Spleen (tissue), 11 donors: Measurements from ENCODE around the gene TIFAB. TPM values are rescaled to one million over a fixed set of nuclear protein-coding genes. Genes with fewer than 3 reads are reported as not detected.

Experiments used
- DNase-seq: peaks from one replicate; pipeline ENCODE4 v3.0.0-alpha.2; 2020
- H3K27ac ChIP-seq, 8 donors: fragments of 200-600 bp; sonication (generic) in 7 of 8; 1 replicate in 4 of 8; 2 replicates in 4 of 8; pipeline versions ENCODE4 v1.5.0 to v1.8.0; 2016 to 2021; ENCODE audit warnings: inconsistent platforms in 4 of 8, mild to moderate bottlenecking in 4 of 8, moderate library complexity in 1 of 8
- H3K27me3 ChIP-seq, 7 donors: fragments of 200-600 bp; sonication (generic) in 6 of 7; replicated peaks in 1 of 7; 1 replicate in 4 of 7; 2 replicates in 3 of 7; pipeline versions ENCODE4 v1.5.0 to v1.8.0; 2016 to 2021; ENCODE audit warnings: inconsistent platforms in 3 of 7, mild to moderate bottlenecking in 1 of 7
- H3K36me3 ChIP-seq, 6 donors: fragments of 200-600 bp; sonication (generic) in 5 of 6; 1 replicate in 4 of 6; 2 replicates in 2 of 6; pipeline versions ENCODE4 v1.5.0 to v1.8.0; 2016 to 2021; ENCODE audit warnings: inconsistent platforms in 2 of 6
- H3K4me1 ChIP-seq, 6 donors: fragments of 200-600 bp; sonication (generic) in 5 of 6; 1 replicate in 3 of 6; 2 replicates in 3 of 6; pipeline versions ENCODE4 v1.5.0 to v1.8.0; 2016 to 2021; ENCODE audit warnings: inconsistent platforms in 3 of 6
- H3K4me3 ChIP-seq, 8 donors: fragments of 200-600 bp; sonication (generic) in 7 of 8; 1 replicate in 4 of 8; 2 replicates in 4 of 8; pipeline versions ENCODE4 v1.5.0 to v1.8.0; 2016 to 2021; ENCODE audit warnings: inconsistent platforms in 4 of 8, mild to moderate bottlenecking in 4 of 8, moderate library complexity in 2 of 8
- H3K9me3 ChIP-seq, 8 donors: fragments of 200-600 bp; sonication (generic) in 7 of 8; 1 replicate in 4 of 8; 2 replicates in 4 of 8; pipeline versions ENCODE4 v1.5.0 to v1.8.0; 2016 to 2021; ENCODE audit warnings: inconsistent platforms in 4 of 8
- POLR2A ChIP-seq, 3 donors: fragments of 450-650 bp; IDR thresholded peaks; one replicate each; pipeline ENCODE4 v1.5.1; 2017; ENCODE audit warnings: antibody characterized with exemption in 3 of 3, mild to moderate bottlenecking in 1 of 3
- POLR2AphosphoS5 ChIP-seq, 3 donors: sonication (generic); formaldehyde crosslinking; IDR thresholded peaks; one replicate each; pipeline ENCODE4 v1.5.1; 2017; ENCODE audit warnings: antibody characterized with exemption in 3 of 3
- WGBS, 5 donors: extraction: QIAGEN DNeasy Blood & Tissue Kit in 3 of 5; methylation state at CpG; one replicate each; pipeline versions ENCODE4 v1.1.5 to v1.1.7; 2013 to 2018; 5-methylcytosine and 5-hydroxymethylcytosine counted together
- intact Hi-C: fragments of 100-400 bp; cut with DNase I; formaldehyde crosslinking; loops from one replicate; pipeline ENCODE4 v1.15.0; 2023; ENCODE audit warnings: low total_unique reads
- polyA plus RNA-seq, 3 donors: library from polyadenylated mRNA; stranded (reverse); fragments of 200-250 nt; gene quantifications; one replicate each; pipeline ENCODE4 v1.2.1, GENCODE V29; 2013
- total RNA-seq, 7 donors: library from RNA; depleted of rRNA in 3 of 7; stranded (reverse); fragments of >200 nt in 3 of 7; fragmentation: NEBNext Ultra II Directional in 4 of 7; extraction: Animal tissue kit (Norgen Biotek cat#: 25700) in 4 of 7; gene quantifications; one replicate each; pipeline versions ENCODE4 v1.1.0 to v1.2.1, GENCODE V29; 2016 to 2021
- TF ChIP-seq, protein P1 (sequence below), 11 experiments: fragments of 200-600 bp in 7 of 11; fragments of 450-650 bp in 4 of 11; sonication (generic) in 4 of 11; IDR thresholded peaks in 8 of 11; conservative IDR thresholded peaks in 3 of 11; 1 replicate in 7 of 11; 2 replicates in 4 of 11; pipeline versions ENCODE4 v1.4.0 to v1.8.0; 2016 to 2021; ENCODE audit warnings: antibody characterized with exemption in 11 of 11, inconsistent platforms in 4 of 11, mild to moderate bottlenecking in 1 of 11
- donor health status: healthy with polysubstance abuse.
- donor health status: DM: no; HTN: no; CAD: no; lungs with moderate emphysema.
- donor health status: DM: no; HTN: no; CAD: no.
- donor health status: Bipolar disorder and iron deficiency.
- donor health status: healthy.
- donor health status: DM: no; HTN: no; CAD: no.
- donor health status: DM: yes; HTN: yes; CAD: no.

The TIFAB gene
- total and polyA plus RNA-seq, 10 donors, result 0.37 to 4.0 (median 1.1) TPM

DNA sequence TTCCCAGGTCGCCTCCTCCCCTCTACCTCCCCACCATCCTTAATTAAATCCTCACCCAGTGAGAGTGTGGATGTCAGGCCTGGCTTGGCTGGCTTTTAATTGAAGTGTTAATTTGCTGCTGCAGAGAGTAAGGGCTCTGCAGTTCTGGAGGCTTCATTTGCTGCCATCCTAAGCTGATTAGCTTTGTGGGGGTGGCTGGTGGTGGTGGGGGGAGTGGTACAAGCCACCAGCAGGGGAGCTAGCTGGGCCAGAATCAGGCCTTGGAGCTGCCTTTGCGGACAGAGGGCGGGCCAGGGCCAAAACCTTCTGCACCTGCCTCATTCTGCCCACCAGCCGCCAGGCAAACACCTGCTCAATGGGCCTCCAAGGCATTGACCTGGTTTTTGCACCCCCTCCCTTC is 26.8 kb upstream of the TIFAB start:
- 76 to 98% (median 84%) methylated on average over 3 to 4 of the region's 4 CpGs for WGBS, 5 donors
- no peak overlapping the region for H3K27ac ChIP-seq
- intact Hi-C loops, result no loop called here
- DNase-seq, result no peak
- H3K27me3 ChIP-seq, result peaks cover 0 to 45% (median 0%) of the 10 kb centered on the region in 7 donors
- no peaks in the 10 kb centered on the region for H3K36me3 ChIP-seq
- H3K4me3 ChIP-seq, result no peak overlapping the region
- peaks cover 0 to 6% (median 0%) of the 10 kb centered on the region in 6 donors for H3K4me1 ChIP-seq
- TF ChIP-seq, protein P1, sequence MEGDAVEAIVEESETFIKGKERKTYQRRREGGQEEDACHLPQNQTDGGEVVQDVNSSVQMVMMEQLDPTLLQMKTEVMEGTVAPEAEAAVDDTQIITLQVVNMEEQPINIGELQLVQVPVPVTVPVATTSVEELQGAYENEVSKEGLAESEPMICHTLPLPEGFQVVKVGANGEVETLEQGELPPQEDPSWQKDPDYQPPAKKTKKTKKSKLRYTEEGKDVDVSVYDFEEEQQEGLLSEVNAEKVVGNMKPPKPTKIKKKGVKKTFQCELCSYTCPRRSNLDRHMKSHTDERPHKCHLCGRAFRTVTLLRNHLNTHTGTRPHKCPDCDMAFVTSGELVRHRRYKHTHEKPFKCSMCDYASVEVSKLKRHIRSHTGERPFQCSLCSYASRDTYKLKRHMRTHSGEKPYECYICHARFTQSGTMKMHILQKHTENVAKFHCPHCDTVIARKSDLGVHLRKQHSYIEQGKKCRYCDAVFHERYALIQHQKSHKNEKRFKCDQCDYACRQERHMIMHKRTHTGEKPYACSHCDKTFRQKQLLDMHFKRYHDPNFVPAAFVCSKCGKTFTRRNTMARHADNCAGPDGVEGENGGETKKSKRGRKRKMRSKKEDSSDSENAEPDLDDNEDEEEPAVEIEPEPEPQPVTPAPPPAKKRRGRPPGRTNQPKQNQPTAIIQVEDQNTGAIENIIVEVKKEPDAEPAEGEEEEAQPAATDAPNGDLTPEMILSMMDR (IDR thresholded peaks at IDR 0.05 in 8 of 11, conservative IDR thresholded peaks at IDR 0.05 in 3 of 11), result no peak
- no peak for TF ChIP-seq POLR2A (IDR thresholded peaks at IDR 0.05)
- no peak for TF ChIP-seq POLR2AphosphoS5 (IDR thresholded peaks at IDR 0.05)
- no peaks in the 10 kb centered on the region for H3K9me3 ChIP-seq

DNA sequence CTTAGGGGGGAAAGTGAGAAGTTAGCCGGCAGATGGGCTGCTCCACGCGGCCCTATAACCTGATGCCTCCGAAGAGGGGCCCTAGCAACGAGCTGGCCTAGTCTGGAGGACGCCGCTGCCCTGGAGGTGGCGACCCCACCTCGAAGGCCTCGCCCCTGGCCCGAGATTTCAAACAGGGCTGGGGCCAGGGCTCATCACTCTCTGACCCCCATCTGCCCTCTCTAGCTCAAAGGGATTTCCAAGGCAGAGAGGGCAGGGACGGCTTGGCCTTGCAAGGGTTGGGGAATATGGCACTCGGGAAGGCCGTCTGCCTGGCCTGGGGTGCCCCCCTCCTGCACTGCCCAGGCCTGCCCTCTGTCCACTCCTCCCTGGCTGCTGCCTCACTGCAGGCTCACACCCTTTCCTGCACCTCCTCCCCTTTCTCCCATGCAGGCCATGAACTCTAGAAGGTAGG is 25.5 kb upstream of the TIFAB start:
- TF ChIP-seq POLR2AphosphoS5 (IDR thresholded peaks at IDR 0.05), result no peak
- TF ChIP-seq POLR2A (IDR thresholded peaks at IDR 0.05), result no peak
- TF ChIP-seq, protein P1 (IDR thresholded peaks at IDR 0.05 in 8 of 11, conservative IDR thresholded peaks at IDR 0.05 in 3 of 11), result no peak
- H3K4me3 ChIP-seq, result no peak overlapping the region
- intact Hi-C loops, result no loop called here
- WGBS, 5 donors, result 61 to 81% (median 69%) methylated on average over 9 to 14 of the region's 14 CpGs
- H3K36me3 ChIP-seq, result no peaks in the 10 kb centered on the region
- DNase-seq, result no peak
- H3K9me3 ChIP-seq, result no peaks in the 10 kb centered on the region
- peaks cover 0 to 42% (median 0%) of the 10 kb centered on the region in 7 donors for H3K27me3 ChIP-seq
- H3K27ac ChIP-seq, result no peak overlapping the region
- peaks cover 0 to 6% (median 0%) of the 10 kb centered on the region in 6 donors for H3K4me1 ChIP-seq

DNA sequence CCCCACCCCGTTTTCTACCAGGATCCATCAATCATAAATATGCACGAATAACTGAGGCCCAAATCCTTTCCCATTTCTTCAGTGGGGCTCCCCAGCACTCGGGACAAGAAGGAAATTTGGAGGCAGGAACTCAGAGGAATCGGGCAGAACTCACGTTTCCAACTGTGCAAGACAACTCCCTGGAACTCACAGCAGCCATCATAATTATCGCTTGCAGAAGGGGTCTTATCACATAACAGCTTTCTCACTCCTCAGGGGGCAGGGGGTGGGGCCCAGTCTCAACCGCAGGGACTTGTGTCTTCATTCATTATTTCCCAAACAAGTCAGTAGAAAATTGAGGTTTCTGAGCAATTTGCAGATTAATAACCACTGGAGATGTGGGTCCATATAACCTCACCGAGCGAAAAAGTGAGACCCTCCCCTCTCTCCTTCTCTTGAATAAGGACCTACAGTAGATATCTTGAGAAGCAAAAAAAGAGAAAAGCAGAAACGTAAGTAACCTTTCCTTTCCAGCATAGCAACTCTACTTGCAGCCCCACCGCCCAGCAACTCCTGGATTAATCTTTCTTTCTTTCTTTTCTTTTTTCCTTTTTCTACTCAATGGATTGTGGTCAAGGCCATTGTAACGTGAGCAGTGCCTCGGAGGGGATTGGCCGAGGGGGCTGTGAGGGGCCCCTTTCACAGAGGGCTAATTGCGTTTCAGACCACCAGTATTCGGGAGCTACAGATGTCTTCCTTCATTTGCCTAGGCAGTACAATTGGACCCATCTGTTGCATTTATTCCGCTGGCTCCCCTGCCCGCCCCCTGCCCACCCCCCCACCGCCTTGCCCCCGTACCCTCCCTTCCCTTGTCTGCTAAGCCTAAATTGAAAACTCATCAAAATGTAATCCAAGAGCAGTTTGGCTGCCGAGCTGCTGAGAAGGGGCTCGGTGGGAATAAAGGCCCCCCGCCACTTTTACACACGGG is 24.7 kb upstream of the TIFAB start:
- WGBS, 5 donors, result 51 to 72% (median 59%) methylated on average over 23 to 24 of the region's 24 CpGs
- no peak for DNase-seq
- H3K4me3 ChIP-seq, result no peak overlapping the region
- no peak overlapping the region for H3K27ac ChIP-seq
- H3K4me1 ChIP-seq, result peaks cover 0 to 6% (median 0%) of the 10 kb centered on the region in 6 donors
- H3K36me3 ChIP-seq, result no peaks in the 10 kb centered on the region
- no peaks in the 10 kb centered on the region for H3K9me3 ChIP-seq
- TF ChIP-seq POLR2AphosphoS5 (IDR thresholded peaks at IDR 0.05), result no peak
- TF ChIP-seq POLR2A (IDR thresholded peaks at IDR 0.05), result no peak
- TF ChIP-seq, protein P1 (IDR thresholded peaks at IDR 0.05 in 8 of 11, conservative IDR thresholded peaks at IDR 0.05 in 3 of 11), result no peak
- peaks cover 0 to 41% (median 0%) of the 10 kb centered on the region in 7 donors for H3K27me3 ChIP-seq
- intact Hi-C loops, result no loop called here
